AML-193 (cell line): ENCODE measurements around the gene BET1.
A peak's percentile ranks its signal among the peaks of the same experiment; 100 is the strongest.

Experiments used
- DNase-seq, 2 experiments: peaks; one replicate each; lab custom pipeline; 2025; lab: John Stamatoyannopoulos, UW

Gene BET1

DNA sequence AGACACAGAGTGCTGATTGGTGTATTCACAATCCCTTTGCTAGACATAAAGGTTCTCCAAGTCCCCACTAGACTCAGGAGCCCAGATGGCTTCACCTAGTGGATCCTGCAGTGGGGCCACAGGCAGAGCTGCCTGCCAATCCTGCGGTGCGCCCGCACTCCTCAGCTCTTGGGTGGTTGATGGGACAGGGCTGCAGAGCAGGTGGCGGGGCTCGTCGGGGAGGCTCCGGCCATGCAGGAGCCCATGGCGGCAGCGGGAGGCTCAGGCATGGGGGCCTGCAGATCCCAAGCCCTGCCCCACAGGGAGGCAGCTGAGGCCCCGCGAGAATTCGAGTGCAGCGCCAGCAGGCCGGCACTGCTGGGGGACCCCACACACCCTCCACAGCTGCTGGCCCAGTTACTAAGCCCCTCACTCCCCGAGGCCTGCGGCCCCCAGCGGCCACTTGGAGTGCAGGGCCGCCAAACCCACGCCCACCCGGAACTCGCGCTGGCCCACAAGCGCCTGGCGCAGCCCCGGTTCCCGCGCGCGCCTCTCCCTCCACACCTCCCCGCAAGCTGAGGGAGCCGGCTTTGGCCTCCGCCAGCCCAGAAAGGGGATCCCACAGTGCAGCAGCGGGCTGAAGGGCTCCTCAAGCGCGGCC lies 7.7 kb upstream of the BET1 start:
- DNase-seq = no peak

DNA sequence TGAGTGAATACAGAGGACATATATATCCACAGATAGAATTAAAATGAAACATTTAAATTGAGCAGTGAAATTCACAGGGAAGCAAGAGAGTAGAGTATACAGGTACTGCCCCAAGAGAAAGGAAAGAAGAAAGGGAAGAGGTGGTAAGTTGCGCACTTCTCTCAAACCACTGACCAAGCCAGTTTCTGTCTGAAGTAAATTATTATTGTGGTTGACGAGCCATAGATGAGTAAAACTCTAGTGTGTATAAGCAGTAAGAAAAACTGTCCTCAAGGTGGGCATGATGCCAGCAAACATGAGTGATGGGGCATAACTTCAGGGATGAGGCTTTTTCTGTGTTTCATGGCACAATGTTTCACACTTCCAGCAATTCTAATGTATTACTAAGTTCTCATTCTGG lies 4.4 kb upstream of the BET1 start:
- no peak for DNase-seq

DNA sequence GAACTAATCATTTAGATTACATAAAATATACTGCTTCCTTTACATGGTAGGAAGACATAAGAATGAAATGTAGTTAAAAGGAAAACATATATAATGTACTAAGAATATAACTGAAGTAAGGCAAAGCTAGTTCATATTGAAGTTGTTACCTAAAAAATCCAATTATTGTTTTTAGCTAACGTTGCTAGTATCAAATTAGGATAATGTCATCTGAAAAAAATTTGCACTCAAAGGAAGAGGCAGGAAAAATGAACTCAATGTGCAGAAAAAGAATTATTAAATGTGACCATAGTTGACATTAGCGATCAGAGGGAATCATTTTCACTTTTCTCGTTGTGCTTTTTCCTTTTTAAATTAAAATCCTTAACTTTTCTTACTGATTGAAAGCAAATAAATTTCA lies 1.6 kb upstream of the BET1 start:
- DNase-seq = no peak

DNA sequence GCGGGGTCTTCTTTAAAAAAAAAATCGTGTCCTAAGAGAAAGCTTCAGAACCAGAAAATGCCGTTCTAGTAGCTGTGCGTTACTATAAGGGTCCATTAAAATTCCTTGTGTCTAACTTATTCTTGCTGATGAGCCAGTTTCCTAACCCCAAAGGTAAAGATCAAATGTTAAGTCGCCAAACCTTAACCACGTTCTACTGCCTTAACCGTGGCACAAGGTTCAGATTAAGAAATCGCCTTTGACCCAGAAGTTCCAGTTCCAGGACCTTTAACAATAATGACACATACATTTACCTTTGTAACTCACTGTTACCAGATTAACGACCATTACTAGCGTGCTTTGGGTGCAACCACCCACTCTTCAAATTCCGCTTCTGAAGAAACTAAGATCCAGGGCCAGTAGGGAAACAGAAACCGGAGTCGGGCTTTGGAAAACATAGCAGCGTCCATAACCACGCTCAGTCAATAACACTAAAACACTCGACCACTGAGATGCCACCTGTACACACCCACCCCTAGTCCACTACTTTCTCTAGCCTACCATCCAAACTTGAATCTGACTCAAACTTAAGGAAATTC lies 620 bp downstream of the BET1 start:
- DNase-seq = peak in 1 of 2 experiments; percentile 10

DNA sequence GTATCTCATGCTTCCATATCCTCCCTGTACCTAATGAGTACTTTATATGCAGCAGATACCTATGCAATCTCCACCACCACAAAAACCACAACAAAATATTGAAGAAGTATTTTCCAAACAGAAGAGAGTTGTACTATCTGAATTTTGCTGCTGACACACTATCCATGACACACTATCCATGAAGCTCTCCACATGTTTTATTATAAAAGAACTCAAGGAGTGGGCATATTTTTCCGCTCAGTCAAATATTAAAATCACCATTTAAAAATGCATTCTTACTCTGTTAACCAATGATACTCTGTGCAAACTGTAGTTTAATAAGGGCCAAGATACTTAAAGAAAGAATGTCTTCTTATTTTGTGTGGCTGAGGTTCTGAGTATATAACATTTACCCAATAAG lies 2.8 kb downstream of the BET1 start:
- no peak for DNase-seq

DNA sequence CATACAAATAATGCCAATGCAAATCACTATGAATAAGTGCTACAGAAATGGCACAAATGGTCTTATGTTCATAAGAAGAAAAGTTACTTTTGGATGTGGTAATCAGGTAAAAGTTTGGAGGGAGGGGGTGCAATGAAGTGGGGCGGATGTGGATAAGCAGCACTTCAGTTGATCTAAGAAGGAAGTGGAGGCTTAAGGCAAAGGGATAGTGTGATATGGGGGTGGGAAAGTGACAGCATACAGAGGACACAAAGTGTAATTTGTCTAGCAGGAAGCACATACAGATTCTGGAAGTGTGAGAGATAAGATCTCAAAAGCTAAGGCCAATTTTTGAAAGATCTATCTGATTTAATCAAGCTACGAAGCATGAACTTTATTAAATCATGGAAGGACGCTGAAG lies 6.3 kb downstream of the BET1 start:
- no peak for DNase-seq

DNA sequence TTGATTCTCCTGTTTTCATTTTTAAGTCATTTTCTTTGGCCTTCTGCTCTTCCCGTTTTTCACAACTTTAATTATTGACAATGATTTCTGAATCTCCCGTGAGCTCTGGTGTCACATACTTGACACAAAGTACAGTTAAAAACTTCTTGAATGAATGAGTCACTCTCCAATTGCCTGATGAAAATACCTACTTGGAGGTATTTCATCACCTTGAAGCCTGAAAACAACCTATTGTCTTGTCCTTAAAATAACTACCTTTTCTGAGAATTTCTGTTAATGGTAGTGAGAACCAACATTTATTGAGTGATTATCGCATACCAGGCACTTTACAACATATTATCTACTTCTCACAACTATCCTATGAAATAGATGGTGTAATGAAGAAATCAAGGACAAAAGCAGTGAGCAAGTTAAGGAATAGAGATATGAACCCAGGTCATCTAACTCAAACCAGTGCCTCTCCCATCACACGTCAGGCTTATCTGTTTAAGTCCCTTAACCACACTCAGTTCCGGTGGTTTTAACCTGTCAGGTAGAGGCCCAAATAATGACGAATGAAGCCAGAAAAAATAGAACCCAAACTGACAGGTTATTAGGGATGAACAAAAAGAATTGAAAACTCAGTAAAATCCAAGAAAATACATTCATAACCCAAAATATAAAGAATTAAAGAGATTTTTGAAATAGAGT lies 11.6 kb downstream of the BET1 start:
- no peak for DNase-seq

DNA sequence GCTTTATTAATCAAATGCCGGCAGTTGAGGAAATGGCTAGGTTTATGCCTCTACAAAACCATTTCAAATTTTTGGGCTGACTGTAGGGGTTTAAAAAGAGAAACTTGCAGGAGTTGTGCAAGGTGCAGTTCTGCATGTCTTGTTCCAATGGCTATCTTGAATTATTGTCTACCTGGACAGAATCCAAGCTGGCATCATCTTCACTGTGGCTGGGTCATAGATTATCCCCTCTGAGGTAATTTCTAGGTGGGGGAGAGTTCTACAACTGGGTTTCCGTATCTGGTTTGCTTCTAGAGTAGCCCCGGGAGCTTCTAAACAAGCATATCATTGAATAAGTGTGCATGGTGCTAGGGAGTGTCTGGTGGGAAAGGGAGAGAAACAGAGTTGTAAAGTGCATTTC lies 16.9 kb downstream of the BET1 start:
- no peak for DNase-seq

DNA sequence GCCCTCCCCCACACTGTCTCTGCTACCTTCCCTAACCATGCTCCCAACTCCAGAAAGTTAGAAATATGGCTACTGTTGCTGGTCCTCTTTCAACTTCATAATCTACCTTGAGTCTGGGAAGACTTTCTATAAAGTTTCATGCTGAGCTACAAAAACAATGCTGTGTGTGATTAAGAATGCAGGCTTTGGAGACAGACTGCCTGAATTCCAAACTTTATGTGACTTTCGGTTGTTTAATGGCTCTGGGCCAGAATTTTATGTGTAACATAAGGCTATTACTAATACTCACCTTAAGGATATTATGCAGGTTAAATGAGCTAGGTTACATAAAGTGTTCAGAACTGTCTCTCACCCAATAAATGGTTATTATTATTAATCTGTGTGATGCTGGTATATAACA lies 19.1 kb downstream of the BET1 start:
- no peak for DNase-seq

DNA sequence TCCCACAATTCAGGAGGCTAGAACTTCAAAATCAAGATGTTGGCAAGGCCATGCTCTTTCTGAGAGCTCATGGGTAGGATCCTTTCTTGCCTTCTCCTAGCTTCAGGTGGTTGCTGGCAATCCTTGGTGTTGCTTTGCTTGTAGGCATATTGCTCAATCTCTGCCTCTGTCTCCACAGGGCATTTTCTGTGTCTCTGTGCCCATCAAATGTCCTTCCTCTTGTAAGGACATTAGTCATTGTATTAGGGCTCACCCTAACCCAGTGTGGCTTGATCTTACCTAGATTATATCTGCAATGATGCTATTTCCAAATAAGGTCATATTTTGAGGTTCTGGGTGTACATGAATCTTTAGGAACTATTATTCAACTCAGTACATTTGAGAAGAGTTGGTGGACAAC lies 20.1 kb downstream of the BET1 start:
- no peak for DNase-seq

DNA sequence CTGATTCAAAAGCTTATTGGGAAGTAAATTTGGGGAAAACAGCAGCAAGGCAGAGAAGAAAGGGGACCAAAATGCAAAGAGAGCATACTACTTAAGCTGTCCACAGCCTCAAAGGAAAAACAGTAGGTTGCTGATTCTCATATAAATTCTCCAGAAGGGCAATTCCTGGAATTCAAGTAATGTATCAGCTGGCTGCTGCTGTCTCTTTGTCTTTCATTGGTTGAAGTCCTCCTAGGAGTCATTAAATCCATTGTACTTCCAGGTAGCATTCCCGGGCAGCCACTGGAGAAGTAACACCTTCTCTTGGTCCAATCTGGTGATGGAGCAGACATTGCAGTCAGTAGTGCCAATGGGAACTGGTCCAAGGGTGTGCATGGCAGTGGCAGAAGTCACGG lies 22.7 kb downstream of the BET1 start:
- DNase-seq = no peak

DNA sequence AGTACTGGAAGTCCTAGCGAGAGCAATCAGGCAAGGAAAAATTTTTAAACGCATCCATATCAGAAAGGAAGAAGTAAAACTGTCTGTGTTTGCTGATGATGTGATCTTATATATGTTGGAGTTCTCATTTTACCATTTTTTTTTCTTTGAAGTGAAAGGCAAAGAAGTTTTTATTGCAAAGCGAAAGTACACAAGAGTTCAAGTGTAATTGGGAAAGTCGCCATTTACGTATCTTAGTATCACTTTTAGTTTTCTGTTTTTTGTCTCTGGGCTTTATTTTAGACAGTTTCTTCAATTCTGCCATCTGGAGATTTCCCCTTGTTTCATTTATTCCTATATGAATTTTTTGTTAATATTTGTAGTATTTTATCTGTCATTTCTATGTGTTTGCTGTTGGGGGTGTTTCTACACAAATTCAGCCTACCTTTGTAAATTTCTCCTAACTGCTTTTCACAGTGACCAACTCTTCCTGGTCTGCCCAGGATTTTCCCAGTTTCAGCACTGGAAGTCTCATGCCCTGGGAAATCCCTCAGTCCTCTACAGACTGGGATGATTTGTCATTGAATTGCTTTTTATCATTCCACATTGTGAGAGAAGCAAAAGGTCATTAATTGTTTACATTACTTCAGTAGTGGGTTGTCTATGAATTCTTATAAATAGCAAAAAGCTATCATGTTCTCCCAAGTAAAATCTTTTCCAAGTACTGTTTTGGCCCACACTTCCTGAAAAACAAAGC lies 23.2 kb downstream of the BET1 start:
- no peak for DNase-seq

DNA sequence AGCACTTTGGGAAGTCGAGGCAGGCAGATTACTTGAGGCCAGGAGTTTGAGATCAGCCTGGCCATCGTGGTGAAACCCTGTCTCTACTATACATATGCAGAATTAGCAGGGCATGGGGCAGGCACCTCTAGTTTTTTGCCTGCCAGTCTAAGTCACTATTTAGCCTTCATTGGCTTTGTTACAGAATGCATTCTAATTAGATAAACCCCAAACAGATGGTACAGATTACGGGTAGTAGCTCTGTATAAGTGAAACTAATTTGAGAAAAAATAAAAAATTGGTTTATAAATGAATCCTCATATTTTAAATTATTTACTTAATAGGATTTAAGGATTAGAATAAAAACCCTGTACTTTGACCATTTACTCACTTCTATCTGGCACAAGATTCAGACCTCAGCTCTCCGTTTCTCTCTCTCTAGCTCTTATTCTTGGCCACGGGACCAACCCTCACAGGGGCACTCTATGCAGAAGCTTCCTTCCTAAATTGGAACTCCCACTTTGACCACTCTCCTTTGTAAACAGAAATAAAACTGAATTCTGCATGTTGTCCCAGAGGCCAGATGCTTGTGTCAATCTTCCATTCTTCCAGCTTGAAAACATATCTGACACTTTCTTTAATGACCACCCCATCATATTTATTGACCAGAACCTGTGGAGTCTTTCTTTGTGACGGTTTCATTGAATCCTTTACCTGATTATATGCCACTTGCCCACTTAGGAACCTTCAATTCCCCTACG lies 26.8 kb downstream of the BET1 start:
- DNase-seq = no peak

DNA sequence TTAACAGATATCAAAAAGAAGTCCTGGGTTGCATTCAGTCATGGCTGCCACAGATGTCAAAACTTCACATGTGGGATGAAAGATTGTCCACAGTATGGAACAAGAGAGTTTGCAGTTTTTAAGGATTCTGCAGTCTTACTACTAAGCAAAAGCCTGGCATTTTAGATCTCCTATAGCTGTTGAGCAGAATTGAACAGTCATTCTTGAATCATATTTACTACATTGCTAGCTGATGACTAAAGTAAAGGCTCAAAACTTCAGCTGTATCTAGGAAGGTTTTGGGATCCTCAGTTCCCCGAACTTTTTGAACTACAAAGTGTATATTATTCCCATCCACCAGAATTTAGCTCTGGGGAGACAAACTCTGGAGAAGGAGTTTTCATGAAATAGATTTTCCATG lies 31.0 kb downstream of the BET1 start:
- no peak for DNase-seq

DNA sequence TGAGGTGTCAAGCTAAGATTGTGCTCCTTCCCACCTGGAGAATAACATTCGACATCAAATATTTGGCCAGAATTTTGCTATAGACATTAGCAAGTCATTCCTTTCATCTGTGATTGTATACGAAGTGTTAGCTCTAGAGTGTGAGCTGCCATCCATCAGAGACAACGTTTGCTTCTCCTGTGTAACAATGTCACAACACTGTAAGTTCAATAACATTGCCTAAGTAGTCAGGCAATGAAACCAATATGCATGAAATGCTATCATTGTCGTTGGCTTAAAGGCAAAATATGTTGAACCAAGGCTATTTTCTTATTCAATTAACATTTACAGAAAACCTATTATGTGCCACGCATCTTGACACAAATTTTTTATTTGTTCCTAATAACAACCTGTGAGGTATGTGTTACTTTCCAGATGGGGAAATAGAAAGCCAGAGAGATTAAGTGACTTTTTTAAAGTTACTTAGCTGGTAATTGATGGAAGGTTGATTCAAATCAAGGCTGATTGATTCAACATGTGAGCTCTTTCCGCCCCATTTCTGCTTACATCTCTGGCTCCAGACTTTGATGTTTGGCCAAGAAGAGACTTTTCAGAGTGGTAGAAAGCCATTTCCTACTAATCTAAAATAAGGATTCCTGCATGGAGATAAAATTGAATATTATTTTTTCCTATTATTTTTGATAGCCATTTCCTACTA lies 32.0 kb downstream of the BET1 start:
- no peak for DNase-seq

DNA sequence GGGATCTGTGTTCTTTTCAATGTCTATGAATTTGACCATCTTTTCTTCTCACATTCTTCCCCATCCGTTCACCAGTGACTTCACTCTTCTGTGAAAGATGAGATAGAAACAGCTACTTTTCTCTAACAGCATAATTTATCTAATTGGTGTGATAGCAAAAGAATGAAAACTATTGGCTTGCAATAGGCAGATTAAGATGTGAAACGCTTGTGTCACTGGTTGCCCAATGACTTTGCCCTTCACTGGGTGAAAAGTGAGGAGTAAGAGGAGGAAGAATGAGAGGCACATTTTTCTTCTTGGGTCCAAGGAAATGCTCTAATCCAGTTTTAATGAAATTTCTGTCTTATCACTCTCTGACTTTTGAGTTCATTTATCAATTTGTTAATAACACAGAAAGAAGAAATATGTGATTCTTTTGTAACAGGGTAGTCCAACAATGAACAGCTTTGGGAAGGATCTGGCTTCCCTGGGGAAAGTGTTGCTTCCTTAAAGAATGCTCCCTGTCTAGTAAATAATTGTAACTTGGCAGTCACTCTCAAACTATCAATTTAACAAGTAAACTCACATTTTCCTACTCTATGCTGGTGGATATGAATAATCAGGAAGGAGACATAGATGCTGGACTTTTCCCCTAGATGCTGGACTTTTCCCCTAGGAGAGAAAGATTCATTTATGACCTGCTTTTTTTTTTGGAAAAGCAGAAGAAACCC lies 35.1 kb downstream of the BET1 start:
- DNase-seq = no peak

DNA sequence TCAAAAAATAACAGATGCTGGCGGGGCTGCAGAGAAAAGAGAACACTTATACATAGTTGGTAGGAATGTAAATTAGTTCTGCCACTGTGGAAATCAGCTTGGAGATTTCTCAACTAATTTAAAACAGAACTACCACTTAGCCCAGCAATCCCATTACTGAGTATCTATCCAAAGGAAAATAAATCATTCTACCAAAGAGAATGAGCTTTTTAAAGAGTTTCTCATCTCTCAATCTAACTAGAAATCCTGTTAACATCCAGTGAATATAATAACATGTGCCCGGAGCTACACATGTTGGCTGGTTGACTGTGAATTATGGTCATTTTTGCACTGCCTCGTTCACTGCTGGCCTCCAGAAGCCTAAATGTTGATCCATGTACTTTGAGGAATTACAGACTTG lies 39.3 kb downstream of the BET1 start:
- DNase-seq = no peak

DNA sequence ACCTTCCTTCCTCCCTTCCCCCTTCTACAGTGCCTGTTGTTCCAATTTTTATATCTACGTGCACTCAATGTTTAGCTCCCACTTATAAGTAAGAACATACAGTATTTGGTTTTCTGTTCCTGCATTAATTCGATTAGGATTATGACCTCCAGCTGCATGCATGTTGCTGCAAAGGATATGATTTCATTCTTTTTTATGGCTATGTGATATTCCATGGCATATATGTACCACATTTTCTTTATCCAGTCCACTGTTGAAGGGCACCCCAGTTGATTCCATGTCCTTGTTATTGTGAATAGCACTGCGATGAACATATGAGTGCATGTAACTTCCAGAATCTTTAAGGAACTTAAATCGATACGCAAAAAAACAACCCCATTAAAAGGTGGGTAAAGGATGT lies 39.9 kb downstream of the BET1 start:
- DNase-seq = no peak

DNA sequence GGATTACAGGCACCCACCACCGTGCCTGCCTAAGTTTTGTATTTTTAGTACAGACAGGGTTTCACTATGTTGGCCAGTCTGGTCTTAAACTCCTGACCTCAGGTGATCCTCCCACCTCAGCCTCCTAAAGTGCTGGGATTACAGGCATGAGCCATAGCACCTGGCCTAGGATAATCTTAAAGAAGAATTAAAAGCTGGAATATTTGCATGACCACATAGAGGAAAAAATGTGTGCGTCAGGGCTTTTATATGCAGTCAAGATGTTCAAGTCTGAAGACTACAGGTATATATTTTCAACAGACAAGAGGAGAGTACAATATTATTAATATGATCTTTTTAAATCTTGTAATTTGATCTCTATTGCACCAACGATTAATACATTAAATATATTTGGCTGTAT lies 43.2 kb downstream of the BET1 start:
- DNase-seq = no peak

DNA sequence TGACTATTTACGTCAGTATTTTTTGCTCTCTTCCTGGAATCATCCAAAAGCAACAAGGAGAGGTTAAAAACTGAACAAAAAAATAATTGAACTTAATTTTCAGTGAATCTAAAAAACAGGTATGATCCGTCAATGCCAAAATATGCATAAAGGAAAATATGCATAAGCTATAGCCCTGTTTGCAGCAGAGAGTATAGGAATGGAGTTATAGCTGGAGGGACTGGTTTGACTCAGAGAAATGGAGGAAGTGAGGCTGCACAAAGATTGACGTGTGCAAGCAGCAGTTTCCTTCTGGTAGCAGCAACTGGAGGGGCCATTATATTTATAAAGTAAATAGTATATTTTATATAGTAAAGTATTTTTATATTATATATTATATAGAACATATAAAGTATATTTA lies 45.5 kb downstream of the BET1 start:
- no peak for DNase-seq

DNA sequence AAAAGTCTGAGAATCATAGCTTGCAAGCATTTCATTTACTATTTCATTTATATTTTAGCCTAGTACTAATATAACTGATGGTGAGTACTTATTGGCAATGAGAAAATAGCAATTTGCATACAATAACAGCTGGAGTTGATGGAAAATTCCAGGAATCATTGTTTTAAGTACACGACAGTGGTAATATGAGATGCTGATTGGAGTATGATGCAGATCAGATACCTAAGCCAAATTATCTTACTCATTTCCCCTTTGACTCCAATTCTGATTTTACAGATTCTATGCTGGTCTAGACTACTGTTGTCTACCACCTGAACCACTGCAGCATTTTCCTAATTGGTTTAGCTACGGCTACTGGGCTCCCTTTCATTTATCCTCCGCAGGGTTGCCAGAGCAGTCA lies 45.9 kb downstream of the BET1 start:
- no peak for DNase-seq
